Dermis microvascular lymphatic vessel endothelial cell (primary cell): ENCODE measurements around the gene GPALPP1. TPM values are rescaled to one million over a fixed set of nuclear protein-coding genes. Genes with fewer than 3 reads are reported as not detected.
"Not testable (repeated sequence)": the region's sequence is repeated elsewhere in the genome, so short reads cannot be mapped to it uniquely, and the experiment has no call there.

Experiments used
- DNase-seq, 2 donors: peaks; one replicate each; pipeline versions ENCODE4 v3.0.0 to v3.0.0-alpha.2; 2010; ENCODE audit warnings: low read depth in 2 of 2
- total RNA-seq: library from RNA; depleted of rRNA; stranded (reverse); fragments of >200 nt; gene quantifications from 2 replicates; pipeline ENCODE4 v1.2.1, GENCODE V29; 2014

Gene GPALPP1
- total RNA-seq, 1 donor from 2014 or later = 19.6 TPM

DNA sequence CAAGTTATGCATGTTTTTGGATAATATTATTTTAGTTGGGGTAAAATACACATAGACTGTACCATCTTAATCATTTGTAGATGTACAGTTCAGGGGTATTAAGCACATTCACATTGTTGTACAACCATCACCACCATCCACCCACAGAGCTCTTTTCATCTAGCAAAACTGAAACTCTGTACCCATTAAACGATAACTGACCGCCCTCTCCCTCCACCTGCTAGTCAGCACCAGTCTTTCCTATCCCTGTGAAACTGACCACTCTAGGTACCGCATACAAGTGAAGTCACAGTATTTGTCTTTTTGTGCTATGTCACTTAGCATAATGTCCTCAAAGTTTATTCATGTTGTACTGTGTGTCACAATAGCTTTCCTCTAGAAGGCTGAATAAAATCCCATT lies 70.7 kb downstream of the GPALPP1 start:
- DNase-seq = no peak

DNA sequence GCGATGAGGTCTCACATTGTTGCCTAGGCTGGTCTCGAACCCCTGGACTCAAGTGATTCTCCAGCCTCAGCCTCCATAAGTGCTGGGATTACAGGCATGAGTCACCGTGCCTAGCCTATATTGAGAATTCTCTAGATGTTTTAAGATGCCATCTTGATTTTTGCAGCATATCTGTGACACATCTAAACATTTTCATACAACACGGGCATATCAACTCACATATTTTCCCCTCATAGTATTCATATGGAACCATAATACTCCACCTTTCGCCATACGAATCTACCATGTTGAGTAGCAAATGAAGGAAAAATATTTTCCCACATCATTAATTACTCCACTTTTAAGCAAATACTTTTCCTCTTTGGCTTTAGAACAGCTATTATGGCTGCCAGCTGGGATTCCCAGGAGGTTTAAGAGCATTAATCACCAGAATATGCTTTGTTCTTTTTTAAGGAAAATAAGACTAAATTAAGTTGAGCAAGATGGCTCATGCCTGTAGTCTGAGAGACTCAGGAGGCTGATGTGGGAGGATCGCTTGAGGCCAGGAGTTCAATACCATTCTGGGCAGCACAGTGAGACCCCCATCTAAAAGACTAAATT lies 74.0 kb downstream of the GPALPP1 start:
- peak in 1 of 2 donors; percentile 11 for DNase-seq

GRCh38 chr13:45063889-45064288 lies 74.6 kb downstream of the GPALPP1 start:
- not testable (repeated sequence) for DNase-seq

DNA sequence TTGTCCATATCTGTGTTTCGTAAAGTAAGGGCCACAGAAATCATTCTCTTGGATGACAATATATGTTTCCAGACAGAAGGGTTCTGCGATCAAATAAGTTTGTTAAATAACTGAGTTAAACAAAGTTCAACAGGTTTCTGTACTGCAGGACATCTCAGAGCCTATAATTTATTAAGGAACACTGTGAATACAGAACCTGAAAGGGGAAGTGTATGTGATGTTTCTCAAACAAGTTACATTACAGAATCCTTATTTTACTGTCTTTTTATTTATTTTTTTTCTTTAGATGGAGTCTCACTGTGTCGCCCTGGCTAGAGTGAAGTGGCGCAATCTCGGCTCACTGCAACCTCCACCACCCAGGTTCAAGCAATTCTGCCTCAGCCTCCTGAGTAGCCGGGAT lies 75.6 kb downstream of the GPALPP1 start:
- no peak for DNase-seq

DNA sequence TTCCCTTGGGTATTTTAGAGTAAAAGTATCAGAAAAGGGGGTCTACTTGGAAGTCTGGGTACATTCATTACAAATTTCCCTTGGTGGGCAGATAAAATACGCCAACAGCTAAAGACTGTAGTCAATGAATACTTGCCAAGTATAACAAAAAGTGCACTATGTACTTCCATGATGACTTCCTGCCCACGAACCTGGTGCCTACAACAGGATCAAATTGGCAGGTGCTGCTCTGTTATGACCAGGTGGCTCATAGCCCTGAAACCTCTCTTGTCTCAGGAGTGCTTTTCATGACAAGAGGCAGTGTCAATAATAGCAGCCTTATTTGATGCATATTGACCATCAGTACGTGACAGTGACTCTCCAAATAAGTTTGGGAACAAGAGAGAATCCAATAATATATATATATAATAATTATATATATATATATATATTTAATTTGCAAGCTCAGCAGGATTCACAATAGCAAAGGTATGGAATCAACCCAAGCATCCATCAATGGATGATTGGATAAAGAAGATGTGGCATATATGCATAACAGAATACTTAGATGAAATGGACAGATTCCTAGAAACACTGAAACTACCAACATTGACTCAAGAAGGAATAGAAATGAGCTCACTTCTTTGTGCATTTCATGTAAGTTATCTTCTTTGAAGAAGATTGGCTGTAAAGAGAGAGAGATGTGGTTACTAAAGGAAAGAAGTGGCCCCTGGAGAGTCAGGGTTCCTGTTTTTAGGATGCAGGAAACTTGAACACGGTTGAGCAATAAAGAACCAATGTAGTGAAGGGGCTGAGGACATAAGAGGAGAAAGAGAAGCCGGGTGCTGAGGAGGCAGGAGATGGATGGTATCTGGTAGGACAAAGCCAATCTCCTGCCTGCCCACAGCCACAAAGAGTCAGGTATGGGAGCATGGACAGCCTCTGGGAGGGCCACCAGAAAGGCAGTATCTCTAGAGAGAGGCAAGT lies 79.0 kb downstream of the GPALPP1 start:
- DNase-seq = peak; percentile 34 to 52

DNA sequence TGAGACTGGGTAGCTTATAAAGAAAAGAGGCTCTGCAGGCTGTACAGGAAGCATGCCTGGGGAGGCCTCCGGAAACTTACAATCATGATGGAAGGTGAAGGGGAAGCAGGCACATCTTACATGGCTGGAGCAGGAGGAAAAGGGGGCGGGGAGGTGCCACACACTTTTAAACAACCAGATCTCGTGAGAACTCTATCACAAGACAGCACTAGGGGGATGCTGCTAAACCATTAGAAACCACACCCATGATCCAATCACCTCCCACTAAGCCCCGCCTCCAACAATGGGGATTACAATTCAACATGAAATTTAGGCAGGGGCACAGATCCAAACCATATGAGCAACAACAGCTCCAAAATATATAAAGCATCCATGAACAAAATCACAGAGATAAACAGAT lies 84.5 kb downstream of the GPALPP1 start:
- no peak for DNase-seq

- DNase-seq = no peak
These were observed 85.4 kb downstream of the GPALPP1 start for GRCh38 chr13:45074721-45075120.

DNA sequence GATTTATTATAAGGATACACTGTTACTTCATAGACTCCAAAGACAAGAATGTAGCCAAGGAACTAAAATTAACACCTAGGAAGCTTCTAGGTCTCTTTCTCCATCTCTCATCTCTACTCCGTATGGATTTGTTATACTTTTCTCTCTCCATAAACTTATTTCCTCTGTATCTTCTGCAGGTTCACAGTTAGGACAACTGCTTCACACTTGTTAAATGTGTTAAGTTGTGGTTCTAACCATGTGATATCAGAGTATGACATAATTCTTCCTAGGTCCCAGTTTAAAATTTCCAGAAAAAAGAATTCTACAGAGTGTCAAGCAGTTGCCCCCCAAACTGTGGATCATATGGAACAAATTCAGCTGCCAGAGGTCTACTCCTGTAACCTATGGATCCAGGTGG lies 88.7 kb downstream of the GPALPP1 start:
- DNase-seq = no peak

Other genes with a start within 250 kb of the GPALPP1 start
- 1.4 TPM in 2 replicates for gene NUFIP1, start 67 bp upstream of the GPALPP1 start, total RNA-seq
- 11.6 and 15.0 TPM in 2 replicates for gene GTF2F2, start 131.0 kb downstream of the GPALPP1 start, total RNA-seq
- gene KCTD4, start 211.5 kb downstream of the GPALPP1 start, total RNA-seq = not detected in 2 replicates